Stimulated activated CD4-positive, alpha-beta T cell treated with anti-CD3 and anti-CD28 coated beads, Interleukin-1b, Interleukin-23, amount 100 ng/mL, for 24 hours (primary cell): ENCODE data around the gene PRTN3.
A peak's percentile ranks its signal among the peaks of the same experiment; 100 is the strongest.
"Not testable (repeated sequence)": the region's sequence is repeated elsewhere in the genome, so short reads cannot be mapped to it uniquely, and the experiment has no call there.

Experiments
- DNase-seq, 4 experiments: peaks; one replicate each; pipeline ENCODE4 v3.0.0-alpha.2; 2020; ENCODE audit warnings: low read depth in 4 of 4, low spot score in 1 of 4

PRTN3 gene

DNA sequence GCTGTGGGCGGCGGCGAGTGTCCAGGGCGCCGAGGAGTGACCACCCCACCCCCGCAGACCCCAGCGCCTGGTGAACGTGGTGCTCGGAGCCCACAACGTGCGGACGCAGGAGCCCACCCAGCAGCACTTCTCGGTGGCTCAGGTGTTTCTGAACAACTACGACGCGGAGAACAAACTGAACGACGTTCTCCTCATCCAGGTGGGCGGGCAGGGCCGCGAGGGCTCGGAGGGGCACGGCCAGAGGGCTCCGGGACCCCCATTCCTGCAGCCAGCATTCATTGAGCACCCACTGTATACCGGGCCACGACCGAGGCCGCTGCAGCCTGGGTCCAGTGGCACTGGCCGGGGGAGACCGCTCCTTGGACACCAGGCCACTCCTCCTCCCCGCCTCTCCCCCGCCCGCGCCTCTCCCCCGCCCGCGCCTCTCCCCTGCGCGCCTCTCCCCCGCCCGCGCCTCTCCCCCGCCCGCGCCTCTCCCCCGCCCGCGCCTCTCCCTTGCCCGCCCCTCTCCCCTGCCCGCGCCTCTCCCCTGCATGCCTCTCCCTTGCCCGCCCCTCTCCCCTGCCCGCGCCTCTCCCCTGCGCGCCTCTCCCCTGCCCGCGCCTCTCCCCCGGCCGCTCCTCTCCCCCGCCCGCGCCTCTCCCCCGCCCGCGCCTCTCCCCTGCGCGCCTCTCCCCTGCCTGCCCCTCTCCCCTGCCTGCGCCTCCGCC lies 3.2 kb downstream of the PRTN3 start:
- DNase-seq = no peak

DNA sequence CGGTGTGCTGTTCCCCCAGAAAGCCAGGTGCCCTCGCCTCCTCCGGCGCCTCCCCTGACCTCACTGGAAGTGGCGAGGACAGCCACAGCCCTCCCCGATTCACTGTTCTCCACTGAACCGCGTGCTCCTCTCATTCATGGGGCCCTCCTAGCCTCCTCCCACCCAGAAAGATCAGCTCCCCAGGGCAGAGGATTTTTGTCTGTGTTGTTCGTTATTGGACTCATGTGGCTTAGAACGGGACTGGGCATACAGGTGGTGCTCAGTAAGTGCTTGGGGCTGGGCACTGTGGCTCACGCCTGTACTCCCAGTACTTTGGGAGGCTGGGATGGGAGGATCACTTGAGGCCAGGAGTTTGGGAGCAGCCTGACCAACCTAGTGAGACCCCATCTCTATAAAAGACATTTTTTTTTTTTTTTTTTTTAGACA lies 3.8 kb downstream of the PRTN3 start:
- DNase-seq = no peak

GRCh38 chr19:845707-846521 lies 5.1 kb downstream of the PRTN3 start:
- DNase-seq = no peak

DNA sequence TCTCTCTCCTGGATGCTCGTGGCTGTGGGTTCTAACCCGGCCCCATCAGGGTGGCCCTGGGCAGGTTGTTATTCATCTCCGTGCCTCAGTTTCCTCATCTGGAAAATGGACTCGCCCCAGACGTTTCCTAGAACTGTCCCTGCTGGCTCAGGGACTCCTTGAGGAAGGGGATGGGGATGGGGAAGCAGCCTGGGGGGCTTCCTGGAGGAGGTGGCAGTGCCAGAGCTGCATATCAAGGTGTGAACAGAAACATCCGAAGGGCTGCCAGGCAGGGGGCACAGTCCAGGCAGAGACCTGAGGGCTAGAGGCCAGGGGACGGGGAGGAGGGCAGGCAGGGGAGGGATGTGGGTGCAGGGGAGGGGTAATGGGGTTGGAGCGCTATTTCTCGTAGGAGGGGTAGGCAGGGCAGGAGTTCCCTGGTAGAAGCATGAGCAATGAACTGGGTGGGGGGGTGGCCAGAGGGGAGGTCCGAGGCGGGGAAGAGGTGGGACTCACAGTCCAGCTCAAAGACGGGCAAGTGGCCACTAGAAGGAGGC lies 7.7 kb downstream of the PRTN3 start:
- no peak for DNase-seq

DNA sequence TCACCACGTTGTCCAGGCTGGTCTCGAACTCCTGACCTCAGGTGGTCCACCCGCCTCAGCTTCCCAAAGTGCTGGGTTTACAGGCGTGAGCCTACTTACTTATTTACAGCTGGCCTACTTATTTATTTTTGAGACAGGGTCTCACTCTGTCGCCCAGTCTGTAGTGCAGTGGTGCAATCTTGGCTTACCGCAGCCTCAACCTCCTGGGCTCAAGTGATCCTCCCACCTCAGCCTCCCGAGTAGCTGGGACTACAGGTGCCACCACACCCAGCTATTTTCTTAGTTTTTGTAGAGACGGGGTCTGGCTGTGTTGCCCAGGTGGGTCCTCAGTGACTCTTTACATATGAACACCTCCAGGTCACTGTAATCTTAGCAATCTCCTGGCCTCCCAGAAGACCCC lies 8.4 kb downstream of the PRTN3 start:
- DNase-seq = not testable (repeated sequence)

DNA sequence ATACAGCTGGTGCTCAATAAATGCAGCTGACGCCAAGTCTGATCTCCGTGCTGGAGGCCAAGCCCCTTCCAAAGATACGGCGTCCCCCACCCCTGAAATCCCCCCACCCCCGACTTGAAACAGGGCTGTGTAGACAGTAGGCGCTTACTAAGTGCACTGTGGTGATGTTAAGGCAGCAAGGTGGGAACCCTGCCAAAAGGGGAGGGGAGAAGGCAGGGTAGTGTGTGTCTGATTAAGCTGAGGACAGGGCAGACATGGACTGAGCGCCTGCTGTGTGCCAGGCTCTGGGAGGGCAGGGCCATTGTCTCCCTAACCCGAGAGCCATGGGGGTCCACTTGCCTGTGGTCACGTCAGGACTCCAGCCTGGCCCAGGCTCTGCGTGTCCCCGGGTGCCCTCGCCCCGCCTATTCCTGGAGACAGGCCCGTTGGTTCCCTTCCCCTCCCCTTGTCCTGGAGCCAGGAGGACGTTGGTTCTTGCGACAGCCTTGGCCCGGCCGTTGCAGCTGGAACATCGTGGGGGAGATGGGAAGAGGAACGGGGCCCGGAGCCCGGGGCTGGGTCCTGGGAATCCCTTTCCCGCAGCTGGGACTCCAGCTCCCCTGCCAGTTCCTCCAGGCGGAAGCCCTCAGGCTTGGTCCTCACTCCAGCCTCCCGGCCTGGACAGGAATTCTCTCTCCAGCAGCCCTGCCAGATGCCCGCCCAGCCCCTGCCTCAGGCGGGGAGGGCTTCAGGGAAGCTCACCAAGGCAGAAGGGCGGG lies 9.6 kb downstream of the PRTN3 start:
- no peak for DNase-seq

DNA sequence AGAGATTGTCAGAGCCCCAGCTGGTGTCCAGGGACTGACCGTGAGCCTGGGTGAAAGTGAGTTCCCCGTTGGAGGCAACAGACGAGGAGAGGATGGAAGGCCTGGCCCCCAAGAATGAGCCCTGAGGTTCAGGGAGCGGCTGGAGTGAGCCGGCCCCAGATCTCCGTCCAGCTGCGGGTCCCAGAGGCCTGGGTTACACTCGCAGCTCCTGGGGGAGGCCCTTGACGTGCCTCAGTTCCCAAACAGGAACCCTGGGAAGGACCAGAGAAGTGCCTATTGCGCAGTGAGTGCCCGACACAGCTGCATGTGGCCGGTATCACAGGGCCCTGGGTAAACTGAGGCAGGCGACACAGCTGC lies 10.2 kb downstream of the PRTN3 start:
- DNase-seq = no peak

- no peak for DNase-seq
These were observed 11.6 kb downstream of the PRTN3 start, which contains the start of gene ELANE for GRCh38 chr19:852136-853013. ELANE (plus strand) TSS chr19:852303; CDS start chr19:852329, 26 bp downstream.

DNA sequence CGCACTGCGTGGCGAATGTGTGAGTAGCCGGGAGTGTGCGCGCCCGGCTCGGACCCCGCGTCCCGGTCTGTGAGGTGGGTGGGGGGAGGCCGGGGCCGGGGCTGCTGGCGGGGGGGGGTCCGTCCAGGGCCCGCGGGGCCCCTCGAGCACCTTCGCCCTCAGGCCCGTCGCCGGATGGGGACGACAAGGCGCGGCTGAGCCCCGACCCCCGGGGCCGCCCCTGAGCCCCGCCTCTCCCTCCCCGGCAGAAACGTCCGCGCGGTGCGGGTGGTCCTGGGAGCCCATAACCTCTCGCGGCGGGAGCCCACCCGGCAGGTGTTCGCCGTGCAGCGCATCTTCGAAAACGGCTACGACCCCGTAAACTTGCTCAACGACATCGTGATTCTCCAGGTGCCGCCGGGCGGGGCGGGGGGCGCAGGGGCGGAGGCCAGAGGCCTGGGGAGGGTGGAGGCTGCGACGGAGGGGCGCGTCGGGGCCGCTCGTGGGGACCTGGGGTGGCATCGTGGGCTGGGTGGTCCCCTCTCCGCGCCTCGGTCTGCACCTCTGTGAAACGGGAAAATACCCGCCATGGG lies 12.3 kb downstream of the PRTN3 start:
- no peak for DNase-seq

DNA sequence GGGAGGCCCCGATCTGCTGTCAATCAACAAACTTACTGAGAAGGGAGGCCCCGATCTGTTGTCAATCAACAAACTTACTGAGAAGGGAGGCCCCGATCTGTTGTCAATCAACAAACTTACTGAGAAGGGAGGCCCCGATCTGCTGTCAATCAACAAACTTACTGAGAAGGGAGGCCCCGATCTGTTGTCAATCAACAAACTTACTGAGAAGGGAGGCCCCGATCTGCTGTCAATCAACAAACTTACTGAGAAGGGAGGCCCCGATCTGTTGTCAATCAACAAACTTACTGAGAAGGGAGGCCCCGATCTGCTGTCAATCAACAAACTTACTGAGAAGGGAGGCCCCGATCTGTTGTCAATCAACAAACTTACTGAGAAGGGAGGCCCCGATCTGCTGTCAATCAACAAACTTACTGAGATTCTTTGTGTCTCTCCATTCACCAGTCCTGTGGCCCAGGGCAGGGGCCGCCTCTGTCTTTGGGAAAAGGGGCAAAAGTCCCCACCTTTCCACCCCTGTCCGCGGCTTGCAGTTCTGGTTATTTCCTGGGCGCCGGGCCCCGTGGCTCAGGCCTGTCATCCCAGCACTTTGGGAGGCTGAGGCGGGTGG lies 12.9 kb downstream of the PRTN3 start:
- not testable (repeated sequence) for DNase-seq

- DNase-seq = no peak
These were observed 13.8 kb downstream of the PRTN3 start for GRCh38 chr19:854549-854948.

- no peak for DNase-seq
These were observed 14.3 kb downstream of the PRTN3 start for GRCh38 chr19:855142-855541.

- no peak for DNase-seq
These were observed 14.8 kb downstream of the PRTN3 start for GRCh38 chr19:855566-856120.

GRCh38 chr19:858284-858683 lies 17.5 kb downstream of the PRTN3 start:
- no peak for DNase-seq

GRCh38 chr19:858868-859843 lies 18.4 kb downstream of the PRTN3 start, which contains the start of gene CFD:
CFD (plus strand) TSS chr19:859664; CDS start chr19:859690, 26 bp downstream.
- DNase-seq = no peak

GRCh38 chr19:861141-861755 lies 20.4 kb downstream of the PRTN3 start:
- no peak for DNase-seq

DNA sequence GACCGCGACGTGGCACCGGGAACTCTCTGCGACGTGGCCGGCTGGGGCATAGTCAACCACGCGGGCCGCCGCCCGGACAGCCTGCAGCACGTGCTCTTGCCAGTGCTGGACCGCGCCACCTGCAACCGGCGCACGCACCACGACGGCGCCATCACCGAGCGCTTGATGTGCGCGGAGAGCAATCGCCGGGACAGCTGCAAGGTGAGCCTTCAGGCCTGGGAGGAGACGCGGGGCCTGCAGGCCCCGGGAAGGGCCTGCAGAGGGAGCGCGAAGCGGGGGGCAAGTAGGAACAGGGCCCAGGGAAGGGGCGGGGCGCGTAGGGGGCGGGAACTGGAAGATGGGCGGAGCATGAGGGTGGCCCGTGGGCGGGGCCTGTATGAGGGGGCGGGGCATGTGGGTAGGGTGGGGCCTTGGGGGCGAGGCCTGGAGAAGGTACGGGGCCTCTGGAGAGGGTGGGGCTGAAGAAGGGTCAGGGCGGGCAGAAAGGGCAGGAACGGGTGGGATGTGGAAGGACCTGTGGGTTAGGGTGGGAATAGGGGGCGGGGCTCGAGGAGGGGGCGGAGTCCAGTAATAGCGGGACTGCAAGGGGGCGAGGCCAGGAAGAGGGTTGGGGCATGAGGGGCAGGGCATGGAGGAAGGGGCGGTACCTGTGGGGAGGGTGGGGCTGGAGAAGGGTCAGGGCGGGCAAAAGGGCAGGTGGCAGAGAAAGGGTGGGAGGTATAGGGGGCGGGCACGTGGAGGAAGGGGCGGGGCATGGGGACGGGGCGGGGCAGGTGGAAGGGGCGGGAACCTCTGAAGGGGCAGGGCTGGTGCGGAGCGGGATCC lies 21.2 kb downstream of the PRTN3 start:
- DNase-seq = peak; percentile 41 to 56 (median 47)
